CD14-positive monocyte (primary cell): ENCODE results near the gene B3GNT9. TPM values are rescaled to one million over a fixed set of nuclear protein-coding genes. Genes with fewer than 3 reads are reported as not detected.
A peak's percentile ranks its signal among the peaks of the same experiment; 100 is the strongest.

Source experiments
- DNase-seq, 3 donors: peaks; one replicate each; pipeline ENCODE4 v3.0.0-alpha.2; 2011 to 2022
- H2AFZ ChIP-seq: 2 replicates; pipeline ENCODE4 v1.6.0; 2012; ENCODE audit warnings: mild to moderate bottlenecking, low read depth, low read length, inconsistent platforms; ENCODE audit not compliant: insufficient read depth, poor library complexity, severe bottlenecking
- H3K27ac ChIP-seq, 2 donors: 1 replicate in 1 of 2; 2 replicates in 1 of 2; pipeline ENCODE4 v1.5.1; 2012 to 2013; ENCODE audit warnings: low read length in 2 of 2, control low read depth in 1 of 2, inconsistent platforms in 1 of 2, low read depth in 1 of 2, mild to moderate bottlenecking in 1 of 2
- H3K27me3 ChIP-seq, 2 donors: one replicate each; pipeline versions ENCODE4 v1.6.0 to v1.6.1; 2011 to 2013; ENCODE audit warnings: low read length in 2 of 2; ENCODE audit not compliant: control insufficient read depth in 2 of 2, insufficient read depth in 2 of 2
- H3K36me3 ChIP-seq, 2 donors: replicated peaks in 1 of 2; 1 replicate in 1 of 2; 2 replicates in 1 of 2; pipeline versions ENCODE4 v1.5.1 to v1.6.1; 2012 to 2013; ENCODE audit warnings: low read length in 2 of 2, control low read depth in 1 of 2, inconsistent platforms in 1 of 2, mild to moderate bottlenecking in 1 of 2; ENCODE audit not compliant: insufficient read depth in 2 of 2, control insufficient read depth in 1 of 2
- H3K4me1 ChIP-seq, 2 donors: 1 replicate in 1 of 2; 2 replicates in 1 of 2; pipeline versions ENCODE4 v1.5.1 to v1.6.1; 2012 to 2013; ENCODE audit warnings: low read length in 2 of 2, control low read depth in 1 of 2, inconsistent platforms in 1 of 2, mild to moderate bottlenecking in 1 of 2, moderate library complexity in 1 of 2; ENCODE audit not compliant: insufficient read depth in 2 of 2, control insufficient read depth in 1 of 2
- H3K4me2 ChIP-seq: replicated peaks from 2 replicates; pipeline ENCODE3; 2012; ENCODE audit warnings: low read length, moderate library complexity, mild to moderate bottlenecking; ENCODE audit not compliant: poor library complexity, severe bottlenecking; ENCODE audit errors: extremely low read depth
- H3K4me3 ChIP-seq, 3 experiments: fragments of 200-600 bp in 1 of 3; sonication (generic) in 1 of 3; replicated peaks in 1 of 3; 1 replicate in 2 of 3; 2 replicates in 1 of 3; pipeline ENCODE4 v1.5.1; 2011 to 2013; ENCODE audit warnings: low read length in 3 of 3, mild to moderate bottlenecking in 3 of 3, control low read depth in 2 of 3, low read depth in 2 of 3, inconsistent platforms in 1 of 3, moderate library complexity in 1 of 3
- H3K79me2 ChIP-seq: 2 replicates; pipeline ENCODE4 v1.6.0; 2012; ENCODE audit warnings: mild to moderate bottlenecking, control low read depth, inconsistent platforms, low read length, moderate library complexity; ENCODE audit not compliant: insufficient read depth
- H3K9ac ChIP-seq: 2 replicates; pipeline ENCODE4 v1.6.0; 2017; ENCODE audit warnings: low read length, mild to moderate bottlenecking; ENCODE audit not compliant: insufficient read depth, poor library complexity, severe bottlenecking
- H3K9me3 ChIP-seq, 2 donors: replicated peaks in 1 of 2; 1 replicate in 1 of 2; 2 replicates in 1 of 2; pipeline versions ENCODE4 v1.5.1 to v1.6.1; 2012 to 2013; ENCODE audit warnings: low read length in 2 of 2, control low read depth in 1 of 2; ENCODE audit not compliant: control insufficient read depth in 1 of 2, insufficient read depth in 1 of 2
- H4K20me1 ChIP-seq: 2 replicates; pipeline ENCODE4 v1.6.0; 2012; ENCODE audit warnings: mild to moderate bottlenecking, low read length, control low read depth, moderate library complexity; ENCODE audit not compliant: insufficient read depth
- H3K27ac Mint-ChIP-seq, 7 donors: one replicate each; pipeline ENCODE4 v1.8.0; 2020; ENCODE audit warnings: mild to moderate bottlenecking in 7 of 7, mixed read lengths in 7 of 7, moderate library complexity in 6 of 7, inconsistent platforms in 2 of 7
- H3K27me3 Mint-ChIP-seq, 3 donors: one replicate each; pipeline ENCODE4 v1.8.0; 2021 to 2022; ENCODE audit warnings: low read depth in 3 of 3, mild to moderate bottlenecking in 3 of 3, mixed read lengths in 3 of 3, moderate library complexity in 3 of 3, inconsistent platforms in 1 of 3
- H3K36me3 Mint-ChIP-seq, 2 donors: one replicate each; pipeline ENCODE4 v1.8.0; 2020; ENCODE audit warnings: mixed read lengths in 2 of 2, inconsistent platforms in 1 of 2, mild to moderate bottlenecking in 1 of 2
- H3K4me1 Mint-ChIP-seq: one replicate; pipeline ENCODE4 v1.8.0; 2020; ENCODE audit warnings: mild to moderate bottlenecking, mixed read lengths
- H3K4me3 Mint-ChIP-seq, 2 donors: one replicate each; pipeline ENCODE4 v1.8.0; 2020; ENCODE audit warnings: mild to moderate bottlenecking in 2 of 2, mixed read lengths in 2 of 2, moderate library complexity in 1 of 2
- H3K9me3 Mint-ChIP-seq, 7 donors: one replicate each; pipeline ENCODE4 v1.8.0; 2020 to 2022; ENCODE audit warnings: mixed read lengths in 7 of 7, mild to moderate bottlenecking in 6 of 7, moderate library complexity in 6 of 7, inconsistent platforms in 2 of 7
- WGBS: methylation state at CpG from one replicate; pipeline ENCODE4 v1.1.5; 2013; ENCODE audit warnings: missing lambda C conversion rate; ENCODE audit not compliant: insufficient coverage; 5-methylcytosine and 5-hydroxymethylcytosine counted together
- intact Hi-C, 2 donors: fragments of 100-400 bp; cut with micrococcal nuclease; formaldehyde crosslinking; loops; one replicate each; pipeline versions ENCODE4 v1.15.0 to v1.15.1; 2023
- polyA plus RNA-seq, 3 donors: library from polyadenylated mRNA; depleted of rRNA in 1 of 3; unstranded in 2 of 3; stranded (reverse) in 1 of 3; fragments of 300-500 nt in 2 of 3; fragments of >200 nt in 1 of 3; fragmentation: Illumina TruSeq in 2 of 3; gene quantifications; 1 replicate in 2 of 3; 2 replicates in 1 of 3; pipeline ENCODE4 v1.2.3, GENCODE V29; 2012 to 2021
- TF ChIP-seq, protein P1 (sequence below): fragments of 200-600 bp; IDR thresholded peaks from one replicate; pipeline ENCODE4 v1.8.0; 2022; ENCODE audit warnings: antibody characterized with exemption, mild to moderate bottlenecking

Gene B3GNT9
- polyA plus RNA-seq, 3 donors: 0.10 to 0.67 (median 0.20) TPM

DNA sequence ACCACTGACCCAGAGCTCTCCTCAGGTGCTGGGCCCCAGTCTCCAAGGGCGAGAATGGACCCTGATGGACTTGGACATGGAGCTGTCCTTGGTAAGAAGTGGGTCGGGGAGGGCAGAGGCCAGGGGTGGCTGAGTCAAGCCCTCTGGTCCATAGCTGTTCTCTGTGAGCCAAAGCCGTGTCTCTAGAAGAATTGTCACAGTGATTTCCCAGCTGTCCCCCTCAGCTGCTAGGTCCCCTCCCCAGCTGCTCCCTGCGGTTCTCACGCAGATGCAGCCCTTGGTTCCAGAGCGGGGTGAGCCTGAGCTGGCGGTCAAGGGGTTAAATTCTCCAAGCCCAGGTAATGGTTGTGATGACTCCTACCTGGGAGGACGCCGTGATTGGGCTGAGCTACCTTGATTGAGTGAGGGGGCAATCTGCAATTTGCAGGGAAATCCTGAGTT, 18.2 kb upstream of the B3GNT9 start:
- Mint-ChIP-seq H3K9me3 (peaks cover 0 to 17% (median 11%) of the 10 kb centered on the region in 7 donors), H3K4me3 (peak overlapping the region in 1 of 2 donors; percentile 94), H3K36me3 (peaks cover 18% of the 10 kb centered on the region in 2 donors), H3K4me1 (peaks cover 57% of the 10 kb centered on the region), H3K27me3 (peaks cover 60 to 90% (median 77%) of the 10 kb centered on the region in 3 donors), H3K27ac (no peak overlapping the region)
- H3K27me3 ChIP-seq: peaks cover 27 to 64% of the 10 kb centered on the region in 2 donors
- intact Hi-C loops: no loop called here
- WGBS: 83% methylated on average over 5 of the region's 9 CpGs
- peaks cover 62 to 66% of the 10 kb centered on the region in 2 donors for H3K4me1 ChIP-seq
- no peaks in the 10 kb centered on the region for H3K79me2 ChIP-seq
- H3K9me3 ChIP-seq: peaks cover 0 to 21% of the 10 kb centered on the region in 2 donors
- TF ChIP-seq, protein P1, sequence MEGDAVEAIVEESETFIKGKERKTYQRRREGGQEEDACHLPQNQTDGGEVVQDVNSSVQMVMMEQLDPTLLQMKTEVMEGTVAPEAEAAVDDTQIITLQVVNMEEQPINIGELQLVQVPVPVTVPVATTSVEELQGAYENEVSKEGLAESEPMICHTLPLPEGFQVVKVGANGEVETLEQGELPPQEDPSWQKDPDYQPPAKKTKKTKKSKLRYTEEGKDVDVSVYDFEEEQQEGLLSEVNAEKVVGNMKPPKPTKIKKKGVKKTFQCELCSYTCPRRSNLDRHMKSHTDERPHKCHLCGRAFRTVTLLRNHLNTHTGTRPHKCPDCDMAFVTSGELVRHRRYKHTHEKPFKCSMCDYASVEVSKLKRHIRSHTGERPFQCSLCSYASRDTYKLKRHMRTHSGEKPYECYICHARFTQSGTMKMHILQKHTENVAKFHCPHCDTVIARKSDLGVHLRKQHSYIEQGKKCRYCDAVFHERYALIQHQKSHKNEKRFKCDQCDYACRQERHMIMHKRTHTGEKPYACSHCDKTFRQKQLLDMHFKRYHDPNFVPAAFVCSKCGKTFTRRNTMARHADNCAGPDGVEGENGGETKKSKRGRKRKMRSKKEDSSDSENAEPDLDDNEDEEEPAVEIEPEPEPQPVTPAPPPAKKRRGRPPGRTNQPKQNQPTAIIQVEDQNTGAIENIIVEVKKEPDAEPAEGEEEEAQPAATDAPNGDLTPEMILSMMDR: no peak
- H4K20me1 ChIP-seq: peaks cover 22% of the 10 kb centered on the region
- no peak overlapping the region for H3K4me3 ChIP-seq
- H3K27ac ChIP-seq: no peak overlapping the region
- no peak overlapping the region for H3K9ac ChIP-seq
- H2AFZ ChIP-seq: no peak overlapping the region
- H3K4me2 ChIP-seq: no peak overlapping the region
- no peak for DNase-seq
- no peaks in the 10 kb centered on the region for H3K36me3 ChIP-seq

- intact Hi-C loops: no loop called here
- peaks cover 62 to 66% of the 10 kb centered on the region in 2 donors for H3K4me1 ChIP-seq
Measured at GRCh38 chr16:67167588-67167987, 16.8 kb upstream of the B3GNT9 start.

More at GRCh38 chr16:67167588-67167987, 16.8 kb upstream of the B3GNT9 start:
- Mint-ChIP-seq H3K9me3 (peaks cover 0 to 24% (median 11%) of the 10 kb centered on the region in 7 donors), H3K27me3 (peaks cover 65 to 92% (median 80%) of the 10 kb centered on the region in 3 donors), H3K4me1 (peaks cover 51% of the 10 kb centered on the region), H3K4me3 (peak overlapping the region in 1 of 2 donors; percentile 84), H3K27ac (no peak overlapping the region), H3K36me3 (peaks cover 18 to 19% of the 10 kb centered on the region in 2 donors)
- no peak overlapping the region for H3K4me3 ChIP-seq
- no peaks in the 10 kb centered on the region for H3K79me2 ChIP-seq
- H3K4me2 ChIP-seq: no peak overlapping the region
- DNase-seq: no peak
- no peak overlapping the region for H3K9ac ChIP-seq
- TF ChIP-seq, protein P1: no peak
- peaks cover 40 to 66% of the 10 kb centered on the region in 2 donors for H3K27me3 ChIP-seq
- 94% methylated on average over 6 of the region's 7 CpGs for WGBS
- no peaks in the 10 kb centered on the region for H3K36me3 ChIP-seq
- no peak overlapping the region for H2AFZ ChIP-seq
- peaks cover 0 to 28% of the 10 kb centered on the region in 2 donors for H3K9me3 ChIP-seq
- peaks cover 36% of the 10 kb centered on the region for H4K20me1 ChIP-seq
- H3K27ac ChIP-seq: no peak overlapping the region
